GM11168 (cell line): ENCODE results near the gene SETD3.

Source experiments
- in situ Hi-C: fragments of 300-500 bp; cut with MboI; formaldehyde crosslinking; loops from one replicate; pipeline ENCODE4 v1.12.0; 2022; ENCODE audit warnings: low sequenced_read_pairs; ENCODE audit not compliant: unreplicated experiment

The SETD3 gene

GRCh38 chr14:99506276-99506675, 25.6 kb upstream of the SETD3 start:
- in situ Hi-C loops: loop anchor here (25.0 kb wide), 1 partner anchor 381 kb away; no protein-coding TSS in a partner anchor

- in situ Hi-C loops: loop anchor here (25.0 kb wide), 1 partner anchor 382 kb away; no protein-coding TSS in a partner anchor
These were observed 24.4 kb upstream of the SETD3 start for GRCh38 chr14:99505089-99505488.

GRCh38 chr14:99503848-99504453, 23.3 kb upstream of the SETD3 start:
- in situ Hi-C loops: loop anchor here (25.0 kb wide), 1 partner anchor 383 kb away; no protein-coding TSS in a partner anchor

- in situ Hi-C loops: loop anchor here (25.0 kb wide), 1 partner anchor 384 kb away; no protein-coding TSS in a partner anchor
These were observed 22.3 kb upstream of the SETD3 start for GRCh38 chr14:99502989-99503421.

GRCh38 chr14:99497894-99498293, 17.2 kb upstream of the SETD3 start:
- in situ Hi-C loops: no loop called here

GRCh38 chr14:99497341-99497740, 16.7 kb upstream of the SETD3 start:
- in situ Hi-C loops: no loop called here

- in situ Hi-C loops: no loop called here
These were observed 3.4 kb upstream of the SETD3 start for GRCh38 chr14:99484106-99484505.

- in situ Hi-C loops: no loop called here
These were observed 1.1 kb upstream of the SETD3 start for GRCh38 chr14:99481745-99482099.

- in situ Hi-C loops: no loop called here
These were observed 472 bp upstream of the SETD3 start, which contains the start of gene CCNK for GRCh38 chr14:99480917-99481744. Gene CCNK (plus strand): TSS chr14:99481409. CDS start chr14:99492678, 11,269 bp downstream.

- in situ Hi-C loops: no loop called here
These were observed 1.3 kb downstream of the SETD3 start for GRCh38 chr14:99479160-99479905.

GRCh38 chr14:99478128-99478527, 2.5 kb downstream of the SETD3 start:
- in situ Hi-C loops: no loop called here

GRCh38 chr14:99476864-99477263, 3.8 kb downstream of the SETD3 start:
- in situ Hi-C loops: no loop called here

GRCh38 chr14:99475660-99476059, 5.0 kb downstream of the SETD3 start:
- in situ Hi-C loops: no loop called here

GRCh38 chr14:99475179-99475578, 5.5 kb downstream of the SETD3 start:
- in situ Hi-C loops: no loop called here

GRCh38 chr14:99473458-99473857, 7.2 kb downstream of the SETD3 start:
- in situ Hi-C loops: no loop called here

- in situ Hi-C loops: no loop called here
These were observed 7.7 kb downstream of the SETD3 start for GRCh38 chr14:99472937-99473336.

GRCh38 chr14:99471731-99472130, 8.9 kb downstream of the SETD3 start:
- in situ Hi-C loops: no loop called here

- in situ Hi-C loops: no loop called here
These were observed 11.6 kb downstream of the SETD3 start for GRCh38 chr14:99468836-99469592.

- in situ Hi-C loops: no loop called here
These were observed 12.6 kb downstream of the SETD3 start for GRCh38 chr14:99468081-99468480.
